HG02610 (cell line): ENCODE data around the gene CES4A.

Source experiments
- ATAC-seq: cut with Tn5 transposase; IDR thresholded peaks from one replicate; pipeline ENCODE4 v1.9.1; 2021; ENCODE audit warnings: mild to moderate bottlenecking, moderate library complexity; ENCODE audit not compliant: unreplicated experiment

The CES4A gene

GRCh38 chr16:67017810-67018488, 29.6 kb downstream of the CES4A start:
- ATAC-seq: peak; percentile 74

GRCh38 chr16:67019171-67019570, 30.8 kb downstream of the CES4A start:
- no peak for ATAC-seq

- no peak for ATAC-seq
Observed at GRCh38 chr16:67021321-67021720, 32.9 kb downstream of the CES4A start.

- ATAC-seq: no peak
Observed at GRCh38 chr16:67022531-67023214, 34.3 kb downstream of the CES4A start.

DNA sequence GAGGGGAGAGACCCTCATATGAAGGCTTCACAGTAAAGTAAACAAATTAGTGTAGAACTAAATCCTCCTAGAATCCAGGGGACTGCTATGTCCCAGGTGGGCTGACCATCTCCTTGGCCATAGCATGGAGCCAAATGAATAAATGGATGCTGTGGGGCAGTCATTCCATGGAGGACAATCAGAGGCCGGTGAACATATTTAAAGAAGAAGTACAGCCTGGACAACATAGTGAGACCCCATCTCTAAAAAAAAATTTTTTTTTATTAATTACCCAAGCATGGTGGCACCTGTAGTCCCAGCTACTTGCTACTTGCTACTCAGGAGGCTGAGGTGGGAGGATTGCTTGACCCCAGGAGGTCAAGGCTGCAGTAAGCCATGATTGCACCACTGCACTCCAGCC, 35.3 kb downstream of the CES4A start:
- ATAC-seq: no peak

DNA sequence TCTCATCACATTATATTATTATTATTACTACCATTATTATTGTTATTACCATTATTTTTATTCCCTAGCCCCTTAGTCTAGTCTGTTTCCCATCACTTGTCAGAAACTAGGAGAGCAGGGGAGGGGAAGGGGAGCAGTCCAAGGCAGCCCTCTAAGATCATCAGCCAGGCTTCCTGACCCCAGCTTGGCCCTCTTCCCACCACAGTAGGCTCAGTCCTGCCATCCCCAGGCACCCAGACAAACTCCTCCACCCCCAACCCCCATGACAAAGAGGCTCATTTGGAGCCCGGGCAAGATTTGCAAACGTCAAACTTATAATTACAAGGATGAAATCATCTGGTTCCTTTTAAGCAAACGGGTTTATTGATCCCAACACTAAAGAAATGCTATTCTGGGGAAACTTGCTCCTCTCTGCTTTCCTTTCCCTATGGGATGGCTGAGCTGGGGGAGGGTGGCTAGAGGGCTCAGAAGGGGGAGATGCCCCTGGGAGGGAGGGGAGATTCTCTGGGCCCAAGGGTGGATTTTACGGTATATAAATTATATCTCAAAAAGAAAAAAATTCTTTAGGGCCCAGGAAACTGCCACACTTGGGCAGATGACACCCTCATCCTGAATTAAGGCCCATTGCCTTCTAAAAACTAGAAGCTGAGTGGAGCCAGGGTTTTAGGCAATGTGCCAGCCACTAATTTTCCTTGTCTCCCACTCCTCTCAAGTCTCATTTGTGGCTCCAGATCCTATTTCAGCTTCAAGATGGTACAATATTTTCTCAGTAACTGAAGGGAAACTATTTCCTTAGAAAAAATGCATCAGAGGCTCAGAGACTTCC, 36.2 kb downstream of the CES4A start:
- ATAC-seq: no peak

- no peak for ATAC-seq
Observed at GRCh38 chr16:67025210-67025550, 36.8 kb downstream of the CES4A start.

DNA sequence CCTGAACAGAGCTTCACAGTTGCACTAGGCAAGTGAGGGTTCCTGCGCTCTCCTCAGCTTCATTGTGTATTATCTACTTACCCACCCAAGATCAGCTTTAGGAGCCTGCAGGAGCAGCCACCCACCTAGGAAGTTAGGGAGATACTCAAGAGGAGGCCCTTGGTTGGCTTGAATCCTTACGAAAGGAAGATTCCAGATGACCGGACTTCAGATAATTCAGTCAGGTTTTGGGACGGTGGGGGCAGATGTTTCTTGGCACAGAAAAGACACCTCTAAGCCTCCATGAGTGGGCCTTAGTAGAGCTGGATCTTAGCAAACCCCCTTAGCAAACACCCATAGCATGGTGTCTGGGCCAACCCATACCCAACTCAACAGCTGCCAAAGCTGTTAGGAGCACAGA, 38.2 kb downstream of the CES4A start:
- ATAC-seq: no peak

DNA sequence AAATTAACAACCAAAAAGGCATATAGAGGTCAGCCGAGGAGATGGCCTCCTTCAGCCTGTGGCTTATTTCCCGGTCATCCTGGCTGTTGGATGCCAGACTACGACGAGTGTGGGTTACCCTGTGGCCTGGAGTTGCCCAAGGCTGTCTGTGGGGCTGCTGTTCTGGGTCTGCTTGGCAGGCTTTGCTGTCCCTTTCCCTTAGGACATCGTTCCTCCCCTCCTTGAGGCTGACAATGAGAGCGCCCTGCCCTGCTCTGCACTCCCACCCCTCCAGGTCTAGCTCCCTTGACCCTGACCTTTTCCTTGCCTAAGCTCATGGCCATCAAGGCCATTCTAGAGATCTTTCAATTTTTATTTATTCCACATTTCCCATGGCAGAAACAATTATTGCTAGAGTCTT, 38.7 kb downstream of the CES4A start:
- no peak for ATAC-seq

- no peak for ATAC-seq
Observed at GRCh38 chr16:67028167-67028695, 39.8 kb downstream of the CES4A start.

GRCh38 chr16:67028696-67029253, 40.4 kb downstream of the CES4A start, which contains the start of gene CBFB:
CBFB (plus strand) TSS chr16:67029149; CDS start chr16:67029408, 259 bp downstream.
- peak; percentile 76 for ATAC-seq

DNA sequence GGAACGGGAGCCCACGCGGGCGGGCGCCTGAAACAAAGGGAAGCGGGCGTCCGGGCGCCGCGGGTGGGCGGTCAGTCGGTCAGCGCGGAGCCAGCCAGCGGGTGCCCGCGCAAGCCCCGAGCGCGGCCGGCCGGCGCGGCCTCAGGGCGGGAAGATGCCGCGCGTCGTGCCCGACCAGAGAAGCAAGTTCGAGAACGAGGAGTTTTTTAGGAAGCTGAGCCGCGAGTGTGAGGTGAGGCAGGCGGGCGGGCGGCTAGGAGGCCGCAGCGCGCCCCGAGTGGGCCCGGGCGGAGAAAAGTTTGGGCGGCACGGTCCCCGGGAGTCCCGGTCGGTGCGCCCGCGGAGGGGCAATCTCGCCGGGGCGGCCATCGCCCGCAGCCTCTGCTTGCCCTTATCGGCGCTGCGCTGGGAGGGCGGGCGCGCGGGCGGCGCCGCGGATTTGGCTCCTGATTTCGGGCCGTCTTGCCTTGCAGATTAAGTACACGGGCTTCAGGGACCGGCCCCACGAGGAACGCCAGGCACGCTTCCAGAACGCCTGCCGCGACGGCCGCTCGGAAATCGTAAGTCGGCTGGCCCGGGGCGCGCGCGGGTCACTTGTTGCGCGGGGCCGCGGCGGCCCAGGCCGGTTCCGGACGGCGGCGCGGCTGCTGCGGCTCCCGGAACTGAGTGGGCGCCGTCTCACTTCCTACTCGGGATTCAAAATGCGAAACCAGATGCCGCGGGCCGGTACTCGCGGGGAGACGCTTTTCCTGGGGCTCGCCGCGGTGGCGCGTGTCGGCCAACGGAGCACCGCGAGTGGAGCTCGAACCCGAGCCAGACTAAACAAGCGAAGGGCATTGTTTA, 41.1 kb downstream of the CES4A start:
- ATAC-seq: peak; percentile 40

DNA sequence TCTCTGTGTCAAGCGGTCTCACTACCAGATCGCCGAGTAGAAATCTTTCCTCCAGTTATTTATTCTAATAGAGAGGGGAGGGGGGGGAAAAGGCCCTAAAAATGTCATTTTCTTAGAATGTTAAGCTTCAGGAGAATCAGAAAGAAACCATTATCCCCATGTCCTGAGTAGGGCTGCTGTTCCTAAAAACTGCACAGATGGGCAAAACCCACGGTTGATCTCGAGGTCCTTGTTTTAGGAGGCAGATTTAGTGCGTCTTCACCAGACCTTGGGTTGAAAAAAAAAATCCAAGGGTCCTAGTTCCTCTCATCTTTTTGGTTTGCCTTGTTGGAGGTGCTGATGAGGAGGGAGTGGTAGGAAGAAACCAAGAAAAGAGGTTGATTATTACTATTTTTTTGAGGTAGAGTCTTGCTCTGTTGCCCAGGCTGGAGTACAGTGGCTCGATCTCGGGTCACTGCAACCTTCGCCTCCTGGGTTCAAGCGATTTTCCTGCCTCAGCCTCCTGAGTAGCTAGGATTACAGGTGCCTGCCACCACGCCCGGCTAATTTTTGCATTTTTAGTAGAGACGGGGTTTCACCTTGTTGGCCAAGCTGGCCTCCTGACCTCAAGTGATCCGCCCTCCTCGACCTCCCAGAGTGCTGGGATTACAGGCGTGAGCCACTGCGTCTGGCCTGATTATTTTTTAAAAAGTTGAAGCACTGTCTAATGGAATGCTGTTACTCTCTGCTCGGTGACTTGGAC, 42.0 kb downstream of the CES4A start:
- ATAC-seq: no peak

GRCh38 chr16:67034487-67034886, 46.1 kb downstream of the CES4A start:
- no peak for ATAC-seq

DNA sequence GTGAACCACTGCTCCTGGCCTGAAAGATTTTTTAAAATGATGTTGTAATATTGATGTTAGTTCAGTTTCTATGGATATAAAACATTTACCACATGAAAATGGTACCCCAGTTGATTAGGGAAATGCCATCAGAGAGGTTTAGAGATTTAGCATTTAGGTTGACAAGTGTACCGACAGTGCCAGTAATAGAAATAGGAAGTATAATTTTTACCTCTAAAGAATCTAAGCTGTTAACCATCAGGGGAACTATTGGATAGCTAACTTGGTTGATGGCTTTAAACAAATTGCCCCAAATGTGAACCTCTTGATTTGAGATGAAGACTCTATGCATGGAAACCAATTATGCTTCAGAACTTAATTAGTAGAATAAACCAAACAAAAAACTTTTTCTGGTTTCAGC, 47.0 kb downstream of the CES4A start:
- no peak for ATAC-seq

- ATAC-seq: no peak
Observed at GRCh38 chr16:67036323-67036741, 47.9 kb downstream of the CES4A start.

DNA sequence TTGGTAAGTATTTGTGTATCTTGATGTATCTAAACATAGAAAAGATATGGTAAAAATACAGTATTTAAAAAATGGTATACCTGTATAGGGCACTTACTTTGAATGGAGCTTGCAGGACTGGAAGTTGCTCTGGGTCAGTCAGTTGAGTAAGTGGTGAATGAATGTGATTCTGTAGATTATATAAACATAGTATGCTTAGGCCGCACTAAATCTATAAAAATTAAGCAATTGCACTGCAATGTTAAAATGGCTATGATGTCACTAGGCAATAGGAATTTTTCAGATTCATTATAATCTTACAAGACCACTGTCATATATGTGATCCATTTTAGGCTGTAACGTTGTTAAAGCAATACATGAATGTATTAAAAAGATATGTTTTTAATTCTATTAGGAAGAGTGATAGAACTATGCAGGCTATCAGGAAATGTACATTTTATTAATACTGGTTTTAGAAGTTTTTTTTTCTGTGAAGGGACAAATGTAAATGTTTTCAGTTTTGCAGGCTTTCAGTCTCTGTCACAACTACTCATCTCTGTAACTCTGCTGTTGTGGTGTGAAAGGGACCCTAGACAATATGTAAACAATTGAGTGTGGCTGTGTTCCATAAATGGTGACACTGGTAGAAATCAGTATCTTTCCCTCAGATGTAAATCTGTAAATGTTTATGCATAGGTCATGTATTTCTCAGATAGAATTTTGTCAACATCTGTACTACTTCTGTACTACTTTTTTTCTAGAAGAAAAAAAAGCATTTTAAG, 51.1 kb downstream of the CES4A start:
- peak; percentile 77 for ATAC-seq

GRCh38 chr16:67040166-67040565, 51.8 kb downstream of the CES4A start:
- no peak for ATAC-seq

DNA sequence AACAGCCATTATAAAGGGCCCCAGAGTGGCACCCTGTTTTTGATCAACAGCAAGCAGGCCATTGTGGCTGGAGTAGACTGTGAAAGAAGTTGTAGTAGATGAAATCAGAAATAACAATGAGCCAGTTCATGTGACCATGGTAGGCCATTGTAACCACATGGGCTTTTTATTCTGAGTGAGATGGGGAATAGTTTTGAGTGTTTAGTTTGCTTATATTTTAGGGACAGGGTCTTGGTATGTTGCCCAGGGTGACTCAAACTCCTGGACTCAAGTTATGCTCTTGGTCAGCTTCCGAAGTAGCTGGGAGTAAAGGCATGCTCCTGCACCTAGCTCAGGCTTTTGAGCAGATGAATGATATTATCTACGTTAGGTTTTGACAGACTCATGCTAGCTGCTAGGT, 52.5 kb downstream of the CES4A start:
- no peak for ATAC-seq
